Urothelium cell line (cell line): Measurements from ENCODE around the gene PCDHGA7.
"Not testable (repeated sequence)": the region's sequence is repeated elsewhere in the genome, so short reads cannot be mapped to it uniquely, and the experiment has no call there.

Experiments
- DNase-seq: peaks from one replicate; pipeline ENCODE4 v3.0.0; 2011; ENCODE audit warnings: low spot score, mixed read lengths
- FAIRE-seq: peaks from 2 replicates; lab custom pipeline; 2011; peaks lifted over from hg19 to GRCh38; lab: Jason Lieb, UNC

Gene PCDHGA7

GRCh38 chr5:141422742-141423291 lies 40.3 kb downstream of the PCDHGA7 start:
- FAIRE-seq (no peak), DNase-seq (no peak)

- no peak for DNase-seq
- FAIRE-seq: no peak
Measured at GRCh38 chr5:141427783-141428426, 45.4 kb downstream of the PCDHGA7 start.

- no peak for DNase-seq
- FAIRE-seq: no peak
Measured at GRCh38 chr5:141430332-141431113, 48.0 kb downstream of the PCDHGA7 start, which contains the start of gene PCDHGA12. PCDHGA12 (plus strand) TSS chr5:141430507; CDS start chr5:141430760, 253 bp downstream.

GRCh38 chr5:141431286-141431685 lies 48.7 kb downstream of the PCDHGA7 start:
- no peak for DNase-seq
- FAIRE-seq: no peak

- DNase-seq, FAIRE-seq: not testable (repeated sequence)
Measured at GRCh38 chr5:141432308-141432707, 49.8 kb downstream of the PCDHGA7 start.

- FAIRE-seq, DNase-seq: not testable (repeated sequence)
Measured at GRCh38 chr5:141432726-141433125, 50.2 kb downstream of the PCDHGA7 start.

- FAIRE-seq: no peak
Measured at GRCh38 chr5:141434006-141434405, 51.5 kb downstream of the PCDHGA7 start.

More at GRCh38 chr5:141434006-141434405, 51.5 kb downstream of the PCDHGA7 start:
- DNase-seq: no peak
